Keratinocyte (primary cell): ENCODE data around the gene SLC43A1.

Experiments used
- EZH2 ChIP-seq: IDR thresholded peaks from one replicate; pipeline ENCODE4 v1.6.1; 2012; ENCODE audit warnings: inconsistent platforms, mild to moderate bottlenecking, low read length, moderate library complexity
- TF ChIP-seq, protein P1 (sequence below), 3 experiments: IDR thresholded peaks in 1 of 3; conservative IDR thresholded peaks in 1 of 3; optimal IDR thresholded peaks in 1 of 3; 2 replicates in 2 of 3; 3 replicates in 1 of 3; pipeline versions ENCODE3 to v1.5.1; 2011; ENCODE audit warnings: low read length in 3 of 3, mild to moderate bottlenecking in 3 of 3, moderate library complexity in 2 of 3, control low read depth in 1 of 3, inconsistent platforms in 1 of 3; ENCODE audit not compliant: insufficient read depth in 2 of 3; ENCODE audit errors: extremely low read depth in 1 of 3

DNA sequence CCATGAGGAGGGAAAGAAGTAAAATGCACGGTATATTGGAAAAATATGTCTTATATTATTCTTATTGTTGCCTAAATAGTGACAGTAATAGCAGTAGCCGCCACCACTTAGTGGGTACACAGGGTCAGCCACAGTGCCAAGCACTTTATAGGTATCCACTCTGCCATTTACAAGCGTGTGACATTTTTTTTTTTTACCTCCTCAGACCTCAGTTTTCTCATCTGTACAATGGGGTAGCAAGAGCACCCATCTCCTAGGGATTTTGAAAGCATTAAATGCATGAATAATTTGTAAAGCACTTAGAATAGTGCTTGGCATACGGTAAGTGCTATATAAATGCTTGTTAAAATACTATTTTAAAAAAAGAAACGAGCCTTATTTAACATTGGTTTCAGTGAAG is 46.2 kb downstream of the SLC43A1 start:
- TF ChIP-seq, protein P1, sequence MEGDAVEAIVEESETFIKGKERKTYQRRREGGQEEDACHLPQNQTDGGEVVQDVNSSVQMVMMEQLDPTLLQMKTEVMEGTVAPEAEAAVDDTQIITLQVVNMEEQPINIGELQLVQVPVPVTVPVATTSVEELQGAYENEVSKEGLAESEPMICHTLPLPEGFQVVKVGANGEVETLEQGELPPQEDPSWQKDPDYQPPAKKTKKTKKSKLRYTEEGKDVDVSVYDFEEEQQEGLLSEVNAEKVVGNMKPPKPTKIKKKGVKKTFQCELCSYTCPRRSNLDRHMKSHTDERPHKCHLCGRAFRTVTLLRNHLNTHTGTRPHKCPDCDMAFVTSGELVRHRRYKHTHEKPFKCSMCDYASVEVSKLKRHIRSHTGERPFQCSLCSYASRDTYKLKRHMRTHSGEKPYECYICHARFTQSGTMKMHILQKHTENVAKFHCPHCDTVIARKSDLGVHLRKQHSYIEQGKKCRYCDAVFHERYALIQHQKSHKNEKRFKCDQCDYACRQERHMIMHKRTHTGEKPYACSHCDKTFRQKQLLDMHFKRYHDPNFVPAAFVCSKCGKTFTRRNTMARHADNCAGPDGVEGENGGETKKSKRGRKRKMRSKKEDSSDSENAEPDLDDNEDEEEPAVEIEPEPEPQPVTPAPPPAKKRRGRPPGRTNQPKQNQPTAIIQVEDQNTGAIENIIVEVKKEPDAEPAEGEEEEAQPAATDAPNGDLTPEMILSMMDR (optimal IDR thresholded peaks at IDR 0.05 in 1 of 3, IDR thresholded peaks at IDR 0.05 in 1 of 3, conservative IDR thresholded peaks at IDR 0.05 in 1 of 3; ENCODE audit: extremely low read depth in 1 of 3, insufficient read depth in 2 of 3, low read length in 3 of 3) = no peak
- no peak for TF ChIP-seq EZH2
